H1 (cell line): ENCODE data around the gene ENO2. TPM values are rescaled to one million over a fixed set of nuclear protein-coding genes. Genes with fewer than 3 reads are reported as not detected.

Experiments used
- CTCF ChIA-PET: fragments of 300-600 bp; sonication (Branson Sonifier 250); formaldehyde crosslinking; loops from one replicate; lab custom pipeline; 2021; ENCODE audit not compliant: partially characterized antibody; lab: Charles Lee
- POLR2A ChIA-PET: fragments of 300-600 bp; sonication (Branson Sonifier 250); formaldehyde crosslinking; loops from one replicate; lab custom pipeline; 2021; ENCODE audit warnings: inconsistent platforms; ENCODE audit not compliant: partially characterized antibody; lab: Charles Lee
- DNase-seq, 2 experiments: peaks; one replicate each; pipeline versions ENCODE4 v3.0.0 to v3.0.0-alpha.2; 2010 to 2022; ENCODE audit warnings: low spot score in 2 of 2, low read depth in 1 of 2, mixed read lengths in 1 of 2
- FAIRE-seq: peaks from 2 replicates; lab custom pipeline; 2011; peaks lifted over from hg19 to GRCh38; lab: Jason Lieb, UNC
- H2AFZ ChIP-seq: 2 replicates; pipeline ENCODE4 v1.8.1; 2012; ENCODE audit warnings: low read length, inconsistent platforms
- H2AK5ac ChIP-seq: 2 replicates; pipeline ENCODE4 v1.6.1; 2013; ENCODE audit warnings: low read depth, low read length
- H2BK120ac ChIP-seq: replicated peaks from 2 replicates; pipeline ENCODE3; 2013; ENCODE audit warnings: low read depth, low read length, inconsistent platforms
- H2BK12ac ChIP-seq: 2 replicates; pipeline ENCODE4 v1.6.1; 2013; ENCODE audit warnings: low read depth, low read length
- H2BK15ac ChIP-seq: 2 replicates; pipeline ENCODE4 v1.6.1; 2013; ENCODE audit warnings: low read length
- H2BK20ac ChIP-seq: 2 replicates; pipeline ENCODE4 v1.6.1; 2013; ENCODE audit warnings: low read length
- H2BK5ac ChIP-seq: 2 replicates; pipeline ENCODE4 v1.6.1; 2013; ENCODE audit warnings: low read depth, low read length
- H3K14ac ChIP-seq: 2 replicates; pipeline ENCODE4 v1.6.1; 2013; ENCODE audit warnings: inconsistent platforms; ENCODE audit not compliant: insufficient read length
- H3K18ac ChIP-seq: 2 replicates; pipeline ENCODE4 v1.6.1; 2013; ENCODE audit warnings: low read length; ENCODE audit errors: extremely low read depth
- H3K23ac ChIP-seq: 2 replicates; pipeline ENCODE4 v1.6.1; 2013; ENCODE audit warnings: inconsistent platforms; ENCODE audit not compliant: insufficient read length
- H3K23me2 ChIP-seq: 2 replicates; pipeline ENCODE4 v1.6.1; 2013; ENCODE audit warnings: low read depth, low read length
- H3K27ac ChIP-seq: 2 replicates; pipeline ENCODE4 v1.6.1; 2011; ENCODE audit warnings: low read depth, low read length, inconsistent platforms
- H3K27me3 ChIP-seq, 4 experiments: replicated peaks in 1 of 4; 1 replicate in 1 of 4; 2 replicates in 3 of 4; pipeline versions ENCODE4 v1.6.1 to v1.8.1; 2011 to 2013; ENCODE audit warnings: low read length in 3 of 4, mild to moderate bottlenecking in 3 of 4, inconsistent platforms in 2 of 4, mixed read lengths in 2 of 4, moderate library complexity in 1 of 4; ENCODE audit not compliant: control insufficient read depth in 3 of 4, insufficient read depth in 3 of 4; ENCODE audit errors: extremely low read depth in 1 of 4
- H3K36me3 ChIP-seq, 4 experiments: 2 replicates each; pipeline versions ENCODE4 v1.6.1 to v1.8.1; 2011 to 2013; ENCODE audit warnings: mild to moderate bottlenecking in 4 of 4, low read length in 3 of 4, moderate library complexity in 2 of 4, control low read depth in 1 of 4, inconsistent platforms in 1 of 4; ENCODE audit not compliant: insufficient read depth in 4 of 4, control insufficient read depth in 2 of 4
- H3K4ac ChIP-seq: replicated peaks from 2 replicates; pipeline ENCODE3; 2013; ENCODE audit warnings: low read length, low read depth, mixed read lengths, inconsistent platforms; ENCODE audit not compliant: insufficient read length
- H3K4me1 ChIP-seq, 4 experiments: replicated peaks in 1 of 4; 1 replicate in 1 of 4; 2 replicates in 3 of 4; pipeline versions ENCODE4 v1.6.1 to v1.8.1; 2011 to 2013; ENCODE audit warnings: low read length in 3 of 4, inconsistent platforms in 2 of 4, mixed read lengths in 1 of 4; ENCODE audit not compliant: insufficient read depth in 4 of 4, control insufficient read depth in 3 of 4
- H3K4me2 ChIP-seq, 2 experiments: 2 replicates each; pipeline versions ENCODE4 v1.6.1 to v1.8.1; 2011 to 2013; ENCODE audit warnings: low read depth in 2 of 2, low read length in 2 of 2, control low read depth in 1 of 2, inconsistent platforms in 1 of 2, mild to moderate bottlenecking in 1 of 2; ENCODE audit not compliant: insufficient read depth in 1 of 2
- H3K4me3 ChIP-seq, 4 experiments: fragments of 200-600, 300-600 bp in 1 of 4; sonication (generic), shearing (Covaris generic), sonication (Bioruptor Twin) in 1 of 4; 2 replicates each; pipeline versions ENCODE4 v1.5.1 to v1.8.1; 2011 to 2016; ENCODE audit warnings: low read length in 4 of 4, low read depth in 3 of 4, control low read depth in 2 of 4, inconsistent platforms in 2 of 4, mild to moderate bottlenecking in 2 of 4, mixed read lengths in 1 of 4, moderate library complexity in 1 of 4; ENCODE audit not compliant: insufficient read depth in 2 of 4; ENCODE audit errors: extremely low read depth in 1 of 4
- H3K56ac ChIP-seq: replicated peaks from 2 replicates; pipeline ENCODE3; 2013; ENCODE audit warnings: low read depth, mild to moderate bottlenecking, mixed read lengths, low read length, inconsistent platforms; ENCODE audit not compliant: insufficient read length
- H3K79me1 ChIP-seq: 2 replicates; pipeline ENCODE4 v1.6.1; 2013; ENCODE audit warnings: low read depth, low read length, control low read depth
- H3K79me2 ChIP-seq, 2 experiments: 2 replicates each; pipeline versions ENCODE4 v1.6.1 to v1.8.1; 2012 to 2013; ENCODE audit warnings: low read length in 2 of 2, mild to moderate bottlenecking in 2 of 2, inconsistent platforms in 1 of 2; ENCODE audit not compliant: insufficient read depth in 2 of 2, control insufficient read depth in 1 of 2
- H3K9ac ChIP-seq, 4 experiments: replicated peaks in 1 of 4; 1 replicate in 1 of 4; 2 replicates in 3 of 4; pipeline versions ENCODE4 v1.6.1 to v1.8.1; 2011 to 2013; ENCODE audit warnings: low read depth in 3 of 4, low read length in 3 of 4, control low read depth in 2 of 4, mild to moderate bottlenecking in 2 of 4, moderate library complexity in 2 of 4, inconsistent platforms in 1 of 4; ENCODE audit errors: extremely low read depth in 1 of 4
- H3K9me3 ChIP-seq, 2 experiments: 2 replicates each; pipeline versions ENCODE4 v1.6.1 to v1.8.1; 2012 to 2013; ENCODE audit warnings: mild to moderate bottlenecking in 2 of 2, moderate library complexity in 2 of 2, control low read depth in 1 of 2, inconsistent platforms in 1 of 2, low read depth in 1 of 2, low read length in 1 of 2, mixed read lengths in 1 of 2; ENCODE audit not compliant: insufficient read depth in 2 of 2
- H4K20me1 ChIP-seq, 2 experiments: replicated peaks in 1 of 2; 2 replicates each; pipeline versions ENCODE3 to v1.8.1; 2011 to 2013; ENCODE audit warnings: inconsistent platforms in 2 of 2, low read length in 2 of 2, mild to moderate bottlenecking in 1 of 2; ENCODE audit not compliant: insufficient read depth in 2 of 2, control insufficient read depth in 1 of 2
- H4K5ac ChIP-seq: 2 replicates; pipeline ENCODE4 v1.6.1; 2013; ENCODE audit warnings: low read length, low read depth, mixed read lengths, inconsistent platforms; ENCODE audit not compliant: insufficient read length
- H4K8ac ChIP-seq: 2 replicates; pipeline ENCODE4 v1.8.0; 2013; ENCODE audit warnings: mild to moderate bottlenecking, moderate library complexity, low read length, inconsistent platforms; ENCODE audit not compliant: insufficient read depth; ENCODE audit errors: extremely low read depth
- H4K91ac ChIP-seq: replicated peaks from 2 replicates; pipeline ENCODE3; 2013; ENCODE audit warnings: low read length, mixed read lengths, inconsistent platforms; ENCODE audit not compliant: insufficient read length
- BCL11A ChIP-seq, 2 experiments: IDR thresholded peaks; one replicate each; pipeline ENCODE4 v1.6.1; 2011; ENCODE audit warnings: low read depth in 2 of 2, low read length in 2 of 2, mild to moderate bottlenecking in 2 of 2
- BRCA1 ChIP-seq: IDR thresholded peaks from 2 replicates; pipeline ENCODE4 v1.6.1; 2012; ENCODE audit warnings: low read depth, low read length, improper control_type of control experiment
- CEBPB ChIP-seq: IDR thresholded peaks from 2 replicates; pipeline ENCODE4 v1.6.1; 2012; ENCODE audit warnings: low read depth, low read length
- CHD1 ChIP-seq: IDR thresholded peaks from 2 replicates; pipeline ENCODE4 v1.6.1; 2012; ENCODE audit warnings: low read depth, low read length, improper control_type of control experiment
- HDAC2 ChIP-seq, 2 experiments: fragments of 300-600 bp in 1 of 2; sonication (generic) in 1 of 2; IDR thresholded peaks; 2 replicates each; pipeline ENCODE4 v1.6.1; 2011 to 2012; ENCODE audit warnings: low read depth in 2 of 2, low read length in 2 of 2, mild to moderate bottlenecking in 2 of 2, moderate library complexity in 2 of 2, borderline replicate concordance in 1 of 2, inconsistent platforms in 1 of 2
- JUND ChIP-seq: IDR thresholded peaks from 2 replicates; pipeline ENCODE4 v1.6.1; 2011; ENCODE audit warnings: mild to moderate bottlenecking, improper control_type of control experiment, low read length
- KDM1A ChIP-seq: fragments of 200-600, 300-600 bp; sonication (generic); IDR thresholded peaks from 2 replicates; pipeline ENCODE4 v1.7.1; 2016; ENCODE audit warnings: mild to moderate bottlenecking, low read length, borderline replicate concordance
- NANOG ChIP-seq: IDR thresholded peaks from 2 replicates; pipeline ENCODE4 v1.6.1; 2011; ENCODE audit warnings: low read length, low read depth, mild to moderate bottlenecking, inconsistent platforms; ENCODE audit not compliant: insufficient read depth, poor library complexity, severe bottlenecking
- SP2 ChIP-seq: IDR thresholded peaks from 2 replicates; pipeline ENCODE4 v1.6.1; 2012; ENCODE audit warnings: mild to moderate bottlenecking, low read length, inconsistent platforms
- SP4 ChIP-seq: IDR thresholded peaks from 2 replicates; pipeline ENCODE4 v1.6.1; 2012; ENCODE audit warnings: low read length, inconsistent platforms
- WGBS, 2 experiments: shearing (Covaris generic) in 1 of 2; methylation state at CpG; one replicate each; pipeline versions ENCODE4 v1.1.6 to v1.1.7; 2013 to 2015; ENCODE audit warnings: low lambda C conversion rate in 2 of 2, mixed read lengths in 2 of 2, inconsistent platforms in 1 of 2, low coverage in 1 of 2, missing lambda C conversion rate in 1 of 2; ENCODE audit not compliant: insufficient replicate concordance in 2 of 2, insufficient coverage in 1 of 2, insufficient read length in 1 of 2; ENCODE audit errors: extremely low coverage in 1 of 2, missing lambda C conversion rate in 1 of 2; 5-methylcytosine and 5-hydroxymethylcytosine counted together
- polyA plus RNA-seq, 7 experiments: library from polyadenylated mRNA; depleted of rRNA in 3 of 7; stranded (reverse) in 5 of 7; unstranded in 2 of 7; fragments of >200 nt in 5 of 7; fragments of 200-250 nt in 2 of 7; gene quantifications; 1 replicate in 5 of 7; 2 replicates in 1 of 7; 4 replicates in 1 of 7; pipeline versions ENCODE4 v1.2.1 to v1.2.3, GENCODE V29; 2011 to 2013; ENCODE audit warnings: missing spikeins in 2 of 7, mixed read lengths in 2 of 7
- total RNA-seq: library from RNA; stranded (reverse); fragmentation: NEBNext Ultra II Directional; extraction: Animal tissue kit (Norgen Biotek cat#: 25700); gene quantifications from 2 replicates; pipeline ENCODE4 v1.2.1, GENCODE V29; 2021

The ENO2 gene
- total and polyA plus RNA-seq, 2 of the 8 experiments (the other 6 are each of a cell fraction or from before 2014, with no cell fraction given), result 92.4 to 102 TPM

DNA sequence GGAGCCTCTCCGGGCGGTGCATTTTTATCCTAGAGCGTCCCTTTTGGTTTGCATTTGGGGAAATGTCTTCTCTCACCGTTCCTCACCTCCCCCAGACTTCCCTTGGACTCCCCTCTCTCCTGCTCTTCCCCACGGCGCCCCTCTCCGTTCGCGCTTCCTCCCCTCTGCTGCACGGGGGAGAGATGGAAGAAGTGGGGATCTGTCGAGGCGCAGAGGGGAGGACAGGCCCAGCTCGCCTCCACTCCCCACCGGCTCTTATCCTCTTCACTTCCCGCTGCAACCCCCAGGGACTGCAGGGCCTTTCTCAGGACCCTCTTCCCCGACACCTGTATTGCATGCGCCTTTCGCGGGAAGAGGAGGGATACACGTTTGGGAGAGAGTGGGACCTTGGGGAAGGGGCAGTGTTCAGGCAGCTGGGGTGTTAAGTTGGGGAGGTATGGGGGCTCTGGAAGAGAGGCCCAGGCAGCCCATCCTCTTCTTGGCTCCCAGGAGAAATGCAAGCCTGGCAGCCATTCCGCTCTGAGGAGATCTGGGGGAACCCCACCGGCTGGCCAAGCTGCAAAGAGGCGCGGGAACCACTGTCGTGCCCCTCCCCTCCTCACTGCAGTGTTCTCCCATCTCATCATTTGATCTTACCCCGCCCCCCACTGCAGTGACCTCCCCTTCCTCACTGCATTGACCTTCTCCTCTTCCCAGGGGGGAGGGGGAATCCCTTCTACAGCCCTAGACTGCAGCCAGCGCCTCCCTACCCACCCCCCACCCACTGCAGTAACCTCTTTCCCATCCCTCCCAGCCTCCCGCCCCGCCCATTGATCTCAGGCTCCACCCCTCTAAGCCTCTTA lies 788 bp downstream of the ENO2 start:
- H2BK12ac ChIP-seq, result no peak overlapping the region
- peak overlapping the region; percentile 54; the same call in 1 of the 2 replicates for H4K8ac ChIP-seq
- H3K14ac ChIP-seq, result no peak overlapping the region
- peak overlapping the region; percentile 7 for H4K91ac ChIP-seq
- H4K5ac ChIP-seq, result peak overlapping the region; percentile 2
- POLR2A ChIA-PET, result interaction anchor here (0.6 to 39.6 kb wide), 9 partner anchors 9 to 87 kb away, joined by 3 to 1027 read pairs (median 5); partner anchors contain the start of genes ATN1, C12orf57, LRRC23 and P3H3
- CTCF ChIA-PET, result interaction anchor here (0.7 to 9.3 kb wide), 7 partner anchors 10 to 54 kb away, joined by 3 to 74 read pairs (median 4); partner anchors contain the start of gene LRRC23
- H3K23me2 ChIP-seq, result peaks cover 11% of the 10 kb centered on the region; the same call in 1 of the 2 replicates
- H3K4me1 ChIP-seq, result peaks cover 0 to 18% (median 9%) of the 10 kb centered on the region in 4 experiments; a peak in 6 of 7 replicates
- H3K27ac ChIP-seq, result 0 out of 2 replicates have a peak overlapping the region, but pooled peaks have one; percentile 26
- 3% methylated on average over 20 of the region's 29 CpGs; no CpG with 5 or more reads in 1 of the 2 experiments for WGBS, 2 experiments
- peaks cover 10 to 42% (median 26%) of the 10 kb centered on the region in 4 experiments; a peak in 7 of 8 replicates for H3K36me3 ChIP-seq
- no peak overlapping the region for H3K56ac ChIP-seq
- no peak overlapping the region for H2BK15ac ChIP-seq
- peak; percentile 13 for FAIRE-seq
- H3K79me1 ChIP-seq, result peaks cover 4% of the 10 kb centered on the region
- H2BK120ac ChIP-seq, result no peak overlapping the region
- H3K23ac ChIP-seq, result no peak overlapping the region
- peak in 1 of 2 experiments; percentile 72 for DNase-seq
- peak overlapping the region; percentile 40 for H3K4ac ChIP-seq
- peaks cover 0 to 9% of the 10 kb centered on the region in 2 experiments; a peak in 1 of 4 replicates for H3K79me2 ChIP-seq
- H3K4me2 ChIP-seq, result peak overlapping the region; percentile 84 to 92
- H2BK20ac ChIP-seq, result no peak overlapping the region
- peak overlapping the region; percentile 87; the same call in 1 of the 2 replicates for H3K18ac ChIP-seq
- no peak overlapping the region for H2BK5ac ChIP-seq
- H4K20me1 ChIP-seq, result peaks cover 0 to 2% of the 10 kb centered on the region in 2 experiments
- no peaks in the 10 kb centered on the region for H3K27me3 ChIP-seq
- no peaks in the 10 kb centered on the region for H3K9me3 ChIP-seq
- H2AFZ ChIP-seq, result no peak overlapping the region
- peak overlapping the region in 3 of 4 experiments; percentile 39 to 60 (median 43); a peak in 5 of 7 replicates for H3K9ac ChIP-seq
- H3K4me3 ChIP-seq, result peak overlapping the region; percentile 67 to 86 (median 78)
- no peak overlapping the region for H2AK5ac ChIP-seq
- no peak for TF ChIP-seq JUND
- no peak for TF ChIP-seq HDAC2 (IDR thresholded peaks at IDR 0.05; ENCODE audit: borderline replicate concordance in 1 of 2, low read depth in 2 of 2, low read length in 2 of 2)
- TF ChIP-seq KDM1A, result no peak
- no peak for TF ChIP-seq BRCA1
- no peak for TF ChIP-seq CHD1
- no peak for TF ChIP-seq SP4
- TF ChIP-seq NANOG, result no peak
- TF ChIP-seq CEBPB, result no peak
- TF ChIP-seq SP2, result no peak
- TF ChIP-seq BCL11A (IDR thresholded peaks at IDR 0.05; ENCODE audit: low read depth in 2 of 2, low read length in 2 of 2), result no peak
